Caco-2 (cell line): Measurements from ENCODE around the gene LAMC1. TPM values are rescaled to one million over a fixed set of nuclear protein-coding genes. Genes with fewer than 3 reads are reported as not detected.

Experiments
- BruUV-seq: library from RNA; stranded (reverse); fragments of 400-500 nt; replicated peaks from 2 replicates; lab custom pipeline; 2021; lab: Mats Ljungman, UMichigan
- CTCF ChIA-PET: fragments of 300-600 bp; sonication (Branson Sonifier 250); formaldehyde crosslinking; loops from one replicate; lab custom pipeline; 2022; ENCODE audit warnings: antibody characterized with exemption; lab: Charles Lee
- POLR2A ChIA-PET: fragments of 300-600 bp; sonication (Branson Sonifier 250); formaldehyde crosslinking; loops from one replicate; lab custom pipeline; 2022; ENCODE audit warnings: antibody characterized with exemption; lab: Charles Lee
- DNase-seq, 2 experiments: peaks; one replicate each; pipeline versions ENCODE4 v3.0.0 to v3.0.0-alpha.2; 2020 to 2022
- H3K27me3 ChIP-seq: replicated peaks from 2 replicates; pipeline ENCODE4 v1.6.0; 2011; ENCODE audit warnings: low read length; ENCODE audit not compliant: control insufficient read depth, insufficient read depth
- H3K36me3 ChIP-seq: 2 replicates; pipeline ENCODE4 v1.5.1; 2011; ENCODE audit warnings: low read length; ENCODE audit not compliant: control insufficient read depth, insufficient read depth
- H3K4me1 ChIP-seq: fragments of 250-450 bp; sonication (Bioruptor Pico); 2 replicates; pipeline ENCODE4 v1.5.1; 2020; ENCODE audit warnings: mild to moderate bottlenecking
- H3K4me3 ChIP-seq: 2 replicates; pipeline ENCODE4 v1.5.1; 2011; ENCODE audit warnings: low read depth, mild to moderate bottlenecking, control low read depth, low read length
- H3K9me3 ChIP-seq: fragments of 250-450 bp; sonication (Bioruptor Pico); 2 replicates; pipeline ENCODE4 v1.5.1; 2020; ENCODE audit warnings: mild to moderate bottlenecking, moderate library complexity
- H3K27ac Mint-ChIP-seq: one replicate; pipeline ENCODE4 v1.8.0; 2022; ENCODE audit warnings: mixed read lengths; ENCODE audit not compliant: unreplicated experiment
- H3K27me3 Mint-ChIP-seq: one replicate; pipeline ENCODE4 v1.8.0; 2022; ENCODE audit warnings: mixed read lengths; ENCODE audit not compliant: insufficient read depth, unreplicated experiment
- H3K36me3 Mint-ChIP-seq: one replicate; pipeline ENCODE4 v1.8.0; 2022; ENCODE audit warnings: mild to moderate bottlenecking, mixed read lengths; ENCODE audit not compliant: insufficient read depth, unreplicated experiment
- H3K4me1 Mint-ChIP-seq: one replicate; pipeline ENCODE4 v1.8.0; 2022; ENCODE audit warnings: low read depth, mixed read lengths; ENCODE audit not compliant: unreplicated experiment
- H3K4me3 Mint-ChIP-seq: one replicate; pipeline ENCODE4 v1.8.0; 2022; ENCODE audit warnings: mild to moderate bottlenecking, moderate library complexity, mixed read lengths; ENCODE audit not compliant: unreplicated experiment
- H3K9me3 Mint-ChIP-seq: one replicate; pipeline ENCODE4 v1.8.0; 2022; ENCODE audit warnings: mixed read lengths; ENCODE audit not compliant: unreplicated experiment
- CTCF ChIP-seq, 2 experiments: fragments of 200-600 bp in 1 of 2; IDR thresholded peaks; 1 replicate in 1 of 2; 2 replicates in 1 of 2; pipeline versions ENCODE4 v1.5.1 to v1.8.0; 2011 to 2022; ENCODE audit warnings: antibody characterized with exemption in 1 of 2, control low read depth in 1 of 2, inconsistent platforms in 1 of 2, low read depth in 1 of 2, low read length in 1 of 2, mild to moderate bottlenecking in 1 of 2, moderate library complexity in 1 of 2; ENCODE audit not compliant: insufficient read depth in 1 of 2, severe bottlenecking in 1 of 2, unreplicated experiment in 1 of 2
- intact Hi-C: fragments of 100-400 bp; cut with micrococcal nuclease; formaldehyde crosslinking; loops from one replicate; pipeline ENCODE4 v1.10.0; 2022; ENCODE audit not compliant: unreplicated experiment
- total RNA-seq: library from RNA; stranded (reverse); gene quantifications from 2 replicates; pipeline ENCODE4 v1.2.3, GENCODE V29; 2022

LAMC1 gene
- total RNA-seq, 1 experiment from 2014 or later = 323 TPM

GRCh38 chr1:183092350-183092749, 69.1 kb downstream of the LAMC1 start:
- H3K9me3 ChIP-seq = no peaks in the 10 kb centered on the region
- TF ChIP-seq CTCF (IDR thresholded peaks at IDR 0.05; ENCODE audit: insufficient read depth in 1 of 2, low read depth in 1 of 2, low read length in 1 of 2, severe bottlenecking in 1 of 2, unreplicated experiment in 1 of 2) = no peak
- H3K27ac Mint-ChIP-seq = peak overlapping the region; percentile 54
- peaks cover 96% of the 10 kb centered on the region for H3K4me1 ChIP-seq
- DNase-seq = no peak
- CTCF ChIA-PET = no interaction called here
- H3K27me3 ChIP-seq = no peaks in the 10 kb centered on the region
- no peaks in the 10 kb centered on the region for H3K9me3 Mint-ChIP-seq
- H3K4me3 Mint-ChIP-seq = no peak overlapping the region
- no peaks in the 10 kb centered on the region for H3K36me3 ChIP-seq
- no peaks in the 10 kb centered on the region for H3K27me3 Mint-ChIP-seq
- no TSS peak for BruUV-seq
- H3K4me3 ChIP-seq = no peak overlapping the region
- intact Hi-C loops = no loop called here
- H3K36me3 Mint-ChIP-seq = peaks cover 7% of the 10 kb centered on the region
- peaks cover 49% of the 10 kb centered on the region for H3K4me1 Mint-ChIP-seq
- POLR2A ChIA-PET = interaction anchor here (0.7 kb wide), 1 partner anchor 133 kb away, joined by 3 read pairs; no protein-coding TSS in a partner anchor

GRCh38 chr1:183093066-183093668, 69.9 kb downstream of the LAMC1 start:
- intact Hi-C loops = no loop called here
- Histone ChIP-seq H3K9me3 (no peaks in the 10 kb centered on the region), H3K27me3 (no peaks in the 10 kb centered on the region), H3K36me3 (no peaks in the 10 kb centered on the region), H3K4me1 (peaks cover 98% of the 10 kb centered on the region), H3K4me3 (no peak overlapping the region)
- ChIA-PET CTCF (no interaction called here), POLR2A (interaction anchor here (0.6 kb wide), 1 partner anchor 23 kb away, joined by 6 read pairs; no protein-coding TSS in a partner anchor)
- peak overlapping the region; percentile 2 for H3K4me3 Mint-ChIP-seq
- H3K4me1 Mint-ChIP-seq = peaks cover 47% of the 10 kb centered on the region
- BruUV-seq = no TSS peak
- DNase-seq = no peak
- no peaks in the 10 kb centered on the region for H3K27me3 Mint-ChIP-seq
- peak overlapping the region; percentile 54 for H3K27ac Mint-ChIP-seq
- H3K36me3 Mint-ChIP-seq = peaks cover 7% of the 10 kb centered on the region
- H3K9me3 Mint-ChIP-seq = no peaks in the 10 kb centered on the region
- TF ChIP-seq CTCF (IDR thresholded peaks at IDR 0.05; ENCODE audit: insufficient read depth in 1 of 2, low read depth in 1 of 2, low read length in 1 of 2, severe bottlenecking in 1 of 2, unreplicated experiment in 1 of 2) = no peak

GRCh38 chr1:183093786-183094298, 70.6 kb downstream of the LAMC1 start:
- no peak overlapping the region for H3K4me3 ChIP-seq
- ChIA-PET CTCF (no interaction called here), POLR2A (interaction anchor here (0.6 kb wide), 1 partner anchor 22 kb away, joined by 6 read pairs; no protein-coding TSS in a partner anchor)
- no peak for TF ChIP-seq CTCF (IDR thresholded peaks at IDR 0.05; ENCODE audit: insufficient read depth in 1 of 2, low read depth in 1 of 2, low read length in 1 of 2, severe bottlenecking in 1 of 2, unreplicated experiment in 1 of 2)
- peaks cover 98% of the 10 kb centered on the region for H3K4me1 ChIP-seq
- intact Hi-C loops = no loop called here
- peak; percentile 37 to 74 for DNase-seq
- no peaks in the 10 kb centered on the region for H3K9me3 ChIP-seq
- Mint-ChIP-seq H3K27me3 (no peaks in the 10 kb centered on the region), H3K4me1 (peaks cover 40% of the 10 kb centered on the region), H3K4me3 (peak overlapping the region; percentile 2), H3K9me3 (no peaks in the 10 kb centered on the region), H3K27ac (peak overlapping the region; percentile 54), H3K36me3 (peaks cover 7% of the 10 kb centered on the region)
- BruUV-seq = no TSS peak
- H3K27me3 ChIP-seq = no peaks in the 10 kb centered on the region
- no peaks in the 10 kb centered on the region for H3K36me3 ChIP-seq
